IMR-90 (cell line): ENCODE measurements around the gene MS4A15. TPM values are rescaled to one million over a fixed set of nuclear protein-coding genes. Genes with fewer than 3 reads are reported as not detected.

Source experiments
- ATAC-seq: fragments of 200-7000 bp; cut with Tn5 transposase; 2 replicates; pipeline ENCODE4 v1.9.1; 2020; ENCODE audit warnings: low read depth, mild to moderate bottlenecking, moderate library complexity
- BruUV-seq: library from RNA; stranded (reverse); fragments of 400-500 nt; replicated peaks from 2 replicates; lab custom pipeline; 2021; lab: Mats Ljungman, UMichigan
- CTCF ChIA-PET: fragments of 300-600 bp; formaldehyde crosslinking; extraction: SDS; loops from one replicate; lab custom pipeline; 2021; ENCODE audit warnings: antibody characterized with exemption; lab: Yijun Ruan, JAX
- POLR2A ChIA-PET: fragments of 300-600 bp; sonication (Branson Sonifier 250); formaldehyde crosslinking; loops from one replicate; lab custom pipeline; 2022; ENCODE audit warnings: antibody characterized with exemption; ENCODE audit not compliant: unreplicated experiment; lab: Charles Lee
- DNase-seq: peaks from one replicate; pipeline ENCODE4 v3.0.0; 2013
- H2AFZ ChIP-seq: replicated peaks from 2 replicates; pipeline ENCODE3; 2013; ENCODE audit warnings: low read length, mild to moderate bottlenecking; ENCODE audit not compliant: poor library complexity
- H2AK5ac ChIP-seq: 2 replicates; pipeline ENCODE4 v1.6.1; 2013; ENCODE audit warnings: low read depth, low read length, inconsistent platforms
- H2AK9ac ChIP-seq: replicated peaks from 2 replicates; pipeline ENCODE3; 2013; ENCODE audit warnings: mild to moderate bottlenecking, low read depth, low read length, moderate library complexity; ENCODE audit not compliant: poor library complexity
- H2BK120ac ChIP-seq: 2 replicates; pipeline ENCODE4 v1.6.1; 2013; ENCODE audit warnings: low read depth, low read length, inconsistent platforms
- H2BK15ac ChIP-seq: 3 replicates; pipeline ENCODE4 v1.6.1; 2013; ENCODE audit warnings: low read depth, low read length, inconsistent platforms
- H2BK20ac ChIP-seq: 2 replicates; pipeline ENCODE4 v1.6.1; 2013; ENCODE audit warnings: low read depth, mild to moderate bottlenecking, inconsistent platforms, low read length, moderate library complexity
- H2BK5ac ChIP-seq: 2 replicates; pipeline ENCODE4 v1.6.1; 2013; ENCODE audit warnings: mild to moderate bottlenecking, low read depth, low read length, inconsistent platforms; ENCODE audit not compliant: poor library complexity, severe bottlenecking
- H3K14ac ChIP-seq: replicated peaks from 2 replicates; pipeline ENCODE4 v1.6.1; 2013; ENCODE audit warnings: low read depth, low read length, inconsistent platforms
- H3K18ac ChIP-seq: 2 replicates; pipeline ENCODE4 v1.6.1; 2013; ENCODE audit warnings: low read depth, low read length, control low read depth
- H3K23ac ChIP-seq: 2 replicates; pipeline ENCODE4 v1.6.1; 2013; ENCODE audit warnings: low read depth, low read length, inconsistent platforms
- H3K27ac ChIP-seq: 2 replicates; pipeline ENCODE4 v1.5.1; 2013; ENCODE audit warnings: mild to moderate bottlenecking, control low read depth, low read length; ENCODE audit not compliant: insufficient read depth
- H3K27me3 ChIP-seq: 2 replicates; pipeline ENCODE4 v1.6.1; 2013; ENCODE audit warnings: low read length; ENCODE audit not compliant: control insufficient read depth, insufficient read depth
- H3K36me3 ChIP-seq: 2 replicates; pipeline ENCODE4 v1.6.1; 2013; ENCODE audit warnings: low read length, mixed read lengths; ENCODE audit not compliant: control insufficient read depth, insufficient read depth
- H3K4ac ChIP-seq: 2 replicates; pipeline ENCODE4 v1.6.1; 2013; ENCODE audit warnings: low read depth, low read length, inconsistent platforms
- H3K4me1 ChIP-seq: 2 replicates; pipeline ENCODE4 v1.6.1; 2013; ENCODE audit warnings: low read length, mixed read lengths; ENCODE audit not compliant: control insufficient read depth, insufficient read depth
- H3K4me2 ChIP-seq: 2 replicates; pipeline ENCODE4 v1.6.1; 2013; ENCODE audit warnings: low read depth, mild to moderate bottlenecking, control low read depth, low read length, moderate library complexity
- H3K4me3 ChIP-seq: 2 replicates; pipeline ENCODE4 v1.5.1; 2013; ENCODE audit warnings: low read depth, mild to moderate bottlenecking, control low read depth, low read length, moderate library complexity; ENCODE audit not compliant: insufficient read depth
- H3K56ac ChIP-seq: 2 replicates; pipeline ENCODE4 v1.6.1; 2013; ENCODE audit warnings: low read length, inconsistent platforms; ENCODE audit not compliant: insufficient read depth; ENCODE audit errors: extremely low read depth
- H3K79me1 ChIP-seq, 2 experiments: 2 replicates each; pipeline ENCODE4 v1.6.1; 2013; ENCODE audit warnings: low read length in 2 of 2, inconsistent platforms in 1 of 2, low read depth in 1 of 2
- H3K9ac ChIP-seq: 2 replicates; pipeline ENCODE4 v1.6.1; 2013; ENCODE audit warnings: low read depth, low read length, control low read depth
- H3K9me1 ChIP-seq: 2 replicates; pipeline ENCODE4 v1.6.1; 2013; ENCODE audit warnings: low read length, inconsistent platforms; ENCODE audit not compliant: insufficient read depth
- H3K9me3 ChIP-seq: 2 replicates; pipeline ENCODE4 v1.6.1; 2013; ENCODE audit warnings: low read length; ENCODE audit not compliant: control insufficient read depth, insufficient read depth
- H4K20me1 ChIP-seq: 2 replicates; pipeline ENCODE4 v1.6.1; 2013; ENCODE audit warnings: low read length, inconsistent platforms; ENCODE audit not compliant: insufficient read depth
- H4K5ac ChIP-seq: 2 replicates; pipeline ENCODE4 v1.6.1; 2013; ENCODE audit warnings: mild to moderate bottlenecking, low read depth, low read length, control low read depth
- H4K8ac ChIP-seq, 2 experiments: 2 replicates each; pipeline ENCODE4 v1.6.1; 2013; ENCODE audit warnings: low read depth in 2 of 2, low read length in 2 of 2, control low read depth in 1 of 2, inconsistent platforms in 1 of 2
- H4K91ac ChIP-seq: 2 replicates; pipeline ENCODE4 v1.6.1; 2013; ENCODE audit warnings: low read depth, low read length, inconsistent platforms; ENCODE audit not compliant: insufficient read depth
- MAZ ChIP-seq: IDR thresholded peaks from 2 replicates; pipeline ENCODE4 v1.6.1; 2012; ENCODE audit warnings: low read depth, mild to moderate bottlenecking, low read length, improper control_type of control experiment, moderate library complexity, borderline replicate concordance
- WGBS, 2 experiments: methylation state at CpG; one replicate each; pipeline versions ENCODE4 v1.1.5 to v1.1.7; 2013; ENCODE audit warnings: missing lambda C conversion rate in 2 of 2; ENCODE audit not compliant: insufficient read length in 1 of 2; ENCODE audit errors: extremely low coverage in 2 of 2; 5-methylcytosine and 5-hydroxymethylcytosine counted together
- dilution Hi-C: fragments of 300-500 bp; cut with HindIII; formaldehyde crosslinking; loops from one replicate; pipeline ENCODE4 v1.14.3; 2018; ENCODE audit warnings: low sequenced_read_pairs; ENCODE audit not compliant: unreplicated experiment
- in situ Hi-C: fragments of 300-500 bp; cut with MboI; formaldehyde crosslinking; loops from 3 replicates; pipeline ENCODE4 v1.14.3; 2019; ENCODE audit warnings: low sequenced_read_pairs, inconsistent platforms, mixed read lengths
- intact Hi-C: fragments of 100-400 bp; cut with micrococcal nuclease; formaldehyde crosslinking; loops from 2 replicates; pipeline ENCODE4 v1.10.0; 2022
- polyA plus RNA-seq, 3 experiments: library from polyadenylated mRNA; depleted of rRNA; stranded (reverse); fragments of >200 nt; gene quantifications; 2 replicates each; pipeline ENCODE4 v1.2.3, GENCODE V29; 2012; ENCODE audit warnings: low replicate concordance in 1 of 3
- total RNA-seq: library from RNA; depleted of rRNA; stranded (reverse); fragments of >200 nt; gene quantifications from 2 replicates; pipeline ENCODE4 v1.2.3, GENCODE V29; 2012

Gene MS4A15
- total and polyA plus RNA-seq, 2 of the 4 experiments (the other 2 are of a cell fraction), result not detected

- H2AFZ ChIP-seq, result no peak overlapping the region
- H2AK5ac ChIP-seq, result no peak overlapping the region
- H3K79me1 ChIP-seq, result no peaks in the 10 kb centered on the region
- H3K36me3 ChIP-seq, result no peaks in the 10 kb centered on the region
- H4K20me1 ChIP-seq, result no peaks in the 10 kb centered on the region
- no peak for TF ChIP-seq MAZ
- no peak overlapping the region for H4K5ac ChIP-seq
- no CpG with 5 or more reads among the region's 4 CpGs for WGBS, 2 experiments
- no peaks in the 10 kb centered on the region for H3K9me3 ChIP-seq
- no peak overlapping the region for H3K4ac ChIP-seq
- dilution Hi-C loops (no loop called here), in situ Hi-C loops (no loop called here), intact Hi-C loops (no loop called here)
- H3K4me1 ChIP-seq, result no peaks in the 10 kb centered on the region
- no peak overlapping the region for H3K27ac ChIP-seq
- H3K4me2 ChIP-seq, result no peak overlapping the region
- H3K9ac ChIP-seq, result no peak overlapping the region
- no TSS peak for BruUV-seq
- H3K18ac ChIP-seq, result no peak overlapping the region
- H4K8ac ChIP-seq, result no peak overlapping the region
- H3K23ac ChIP-seq, result no peak overlapping the region
- H3K4me3 ChIP-seq, result no peak overlapping the region
- no peak overlapping the region for H2BK15ac ChIP-seq
- H2AK9ac ChIP-seq, result no peak overlapping the region
- DNase-seq, result no peak
- H2BK120ac ChIP-seq, result no peak overlapping the region
- CTCF ChIA-PET, result no interaction called here
- H3K14ac ChIP-seq, result no peak overlapping the region
- H2BK20ac ChIP-seq, result no peak overlapping the region
- no peaks in the 10 kb centered on the region for H3K9me1 ChIP-seq
- H3K27me3 ChIP-seq, result peaks cover 16% of the 10 kb centered on the region
- POLR2A ChIA-PET, result no interaction called here
- no peak overlapping the region for H4K91ac ChIP-seq
- no peak for ATAC-seq
- H2BK5ac ChIP-seq, result no peak overlapping the region
- no peak overlapping the region for H3K56ac ChIP-seq
These were observed 53.5 kb downstream of the MS4A15 start for GRCh38 chr11:60810151-60810550.
